SK-N-SH treated with all-trans-retinoic acid at 6 μM for 48 hours (cell line): ENCODE data around the gene ARL4C.

Experiments
- ARNTL ChIP-seq: fragments of 450-650 bp; formaldehyde crosslinking; IDR thresholded peaks from 2 replicates; pipeline ENCODE4 v1.5.0; 2020; ENCODE audit warnings: low read depth, mild to moderate bottlenecking, moderate library complexity, borderline replicate concordance
- PPARA ChIP-seq: fragments of 250-450 bp; sonication (Bioruptor Pico); IDR thresholded peaks from 2 replicates; pipeline ENCODE4 v1.5.0; 2020; ENCODE audit warnings: mild to moderate bottlenecking, borderline replicate concordance
- RARB ChIP-seq: fragments of 250-450 bp; sonication (Bioruptor Pico); IDR thresholded peaks from 2 replicates; pipeline ENCODE4 v1.8.0; 2021; ENCODE audit warnings: mild to moderate bottlenecking, moderate library complexity
- ZFP3 ChIP-seq: fragments of 250-450 bp; sonication (Bioruptor Pico); IDR thresholded peaks from 2 replicates; pipeline ENCODE4 v1.5.0; 2020; ENCODE audit warnings: mild to moderate bottlenecking, moderate library complexity
- ZFP30 ChIP-seq: fragments of 450-650 bp; formaldehyde crosslinking; IDR thresholded peaks from 2 replicates; pipeline ENCODE4 v1.5.0; 2022; ENCODE audit warnings: mild to moderate bottlenecking, moderate library complexity
- TF ChIP-seq, protein P1 (sequence below): fragments of 250-450 bp; sonication (Bioruptor Pico); IDR thresholded peaks from 2 replicates; pipeline ENCODE4 v1.5.0; 2020; ENCODE audit warnings: mild to moderate bottlenecking, moderate library complexity
- TF ChIP-seq, protein P2 (sequence below): fragments of 250-450 bp; sonication (Bioruptor Pico); IDR thresholded peaks from 2 replicates; pipeline ENCODE4 v1.5.1; 2021; ENCODE audit warnings: mild to moderate bottlenecking, moderate library complexity
- TF ChIP-seq, protein P3 (sequence below): fragments of 250-450 bp; sonication (Bioruptor Pico); IDR thresholded peaks from 2 replicates; pipeline ENCODE4 v1.8.0; 2020; ENCODE audit warnings: mild to moderate bottlenecking, moderate library complexity, borderline replicate concordance
- TF ChIP-seq, protein P4 (sequence below): fragments of 250-450 bp; sonication (Bioruptor Pico); IDR thresholded peaks from 2 replicates; pipeline ENCODE4 v1.5.1; 2020; ENCODE audit warnings: low read depth, mild to moderate bottlenecking, moderate library complexity

DNA sequence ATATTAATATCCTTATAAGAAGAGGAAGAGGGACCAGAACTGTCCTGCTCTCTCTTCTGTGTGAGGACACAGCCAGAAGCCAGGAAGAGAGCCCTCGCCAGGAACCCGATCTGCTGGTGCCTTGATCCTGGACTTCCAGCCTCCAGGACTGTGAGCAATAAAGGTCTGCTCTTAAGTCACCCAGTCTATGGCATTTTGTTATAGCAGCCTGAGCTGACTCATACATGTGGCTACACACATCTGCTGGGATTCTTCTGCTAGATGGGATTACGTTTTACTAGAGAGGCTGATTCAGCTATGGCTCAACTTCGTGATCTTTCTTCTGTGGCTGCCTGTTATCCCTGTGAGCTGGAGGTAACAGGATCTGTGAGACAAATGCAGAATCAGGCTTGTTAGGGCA lies 29.6 kb downstream of the ARL4C start:
- TF ChIP-seq, protein P1, sequence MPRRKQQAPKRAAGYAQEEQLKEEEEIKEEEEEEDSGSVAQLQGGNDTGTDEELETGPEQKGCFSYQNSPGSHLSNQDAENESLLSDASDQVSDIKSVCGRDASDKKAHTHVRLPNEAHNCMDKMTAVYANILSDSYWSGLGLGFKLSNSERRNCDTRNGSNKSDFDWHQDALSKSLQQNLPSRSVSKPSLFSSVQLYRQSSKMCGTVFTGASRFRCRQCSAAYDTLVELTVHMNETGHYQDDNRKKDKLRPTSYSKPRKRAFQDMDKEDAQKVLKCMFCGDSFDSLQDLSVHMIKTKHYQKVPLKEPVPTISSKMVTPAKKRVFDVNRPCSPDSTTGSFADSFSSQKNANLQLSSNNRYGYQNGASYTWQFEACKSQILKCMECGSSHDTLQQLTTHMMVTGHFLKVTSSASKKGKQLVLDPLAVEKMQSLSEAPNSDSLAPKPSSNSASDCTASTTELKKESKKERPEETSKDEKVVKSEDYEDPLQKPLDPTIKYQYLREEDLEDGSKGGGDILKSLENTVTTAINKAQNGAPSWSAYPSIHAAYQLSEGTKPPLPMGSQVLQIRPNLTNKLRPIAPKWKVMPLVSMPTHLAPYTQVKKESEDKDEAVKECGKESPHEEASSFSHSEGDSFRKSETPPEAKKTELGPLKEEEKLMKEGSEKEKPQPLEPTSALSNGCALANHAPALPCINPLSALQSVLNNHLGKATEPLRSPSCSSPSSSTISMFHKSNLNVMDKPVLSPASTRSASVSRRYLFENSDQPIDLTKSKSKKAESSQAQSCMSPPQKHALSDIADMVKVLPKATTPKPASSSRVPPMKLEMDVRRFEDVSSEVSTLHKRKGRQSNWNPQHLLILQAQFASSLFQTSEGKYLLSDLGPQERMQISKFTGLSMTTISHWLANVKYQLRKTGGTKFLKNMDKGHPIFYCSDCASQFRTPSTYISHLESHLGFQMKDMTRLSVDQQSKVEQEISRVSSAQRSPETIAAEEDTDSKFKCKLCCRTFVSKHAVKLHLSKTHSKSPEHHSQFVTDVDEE (CRISPR knock-in tag) = no peak
- TF ChIP-seq, protein P2, sequence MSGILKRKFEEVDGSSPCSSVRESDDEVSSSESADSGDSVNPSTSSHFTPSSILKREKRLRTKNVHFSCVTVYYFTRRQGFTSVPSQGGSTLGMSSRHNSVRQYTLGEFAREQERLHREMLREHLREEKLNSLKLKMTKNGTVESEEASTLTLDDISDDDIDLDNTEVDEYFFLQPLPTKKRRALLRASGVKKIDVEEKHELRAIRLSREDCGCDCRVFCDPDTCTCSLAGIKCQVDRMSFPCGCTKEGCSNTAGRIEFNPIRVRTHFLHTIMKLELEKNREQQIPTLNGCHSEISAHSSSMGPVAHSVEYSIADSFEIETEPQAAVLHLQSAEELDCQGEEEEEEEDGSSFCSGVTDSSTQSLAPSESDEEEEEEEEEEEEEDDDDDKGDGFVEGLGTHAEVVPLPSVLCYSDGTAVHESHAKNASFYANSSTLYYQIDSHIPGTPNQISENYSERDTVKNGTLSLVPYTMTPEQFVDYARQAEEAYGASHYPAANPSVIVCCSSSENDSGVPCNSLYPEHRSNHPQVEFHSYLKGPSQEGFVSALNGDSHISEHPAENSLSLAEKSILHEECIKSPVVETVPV (CRISPR knock-in tag) = no peak
- TF ChIP-seq ARNTL (CRISPR knock-in tag) (no peak), ZFP3 (no peak), PPARA (CRISPR knock-in tag) (no peak), RARB (CRISPR knock-in tag) (no peak), ZFP30 (CRISPR knock-in tag) (no peak)
- TF ChIP-seq, protein P3, sequence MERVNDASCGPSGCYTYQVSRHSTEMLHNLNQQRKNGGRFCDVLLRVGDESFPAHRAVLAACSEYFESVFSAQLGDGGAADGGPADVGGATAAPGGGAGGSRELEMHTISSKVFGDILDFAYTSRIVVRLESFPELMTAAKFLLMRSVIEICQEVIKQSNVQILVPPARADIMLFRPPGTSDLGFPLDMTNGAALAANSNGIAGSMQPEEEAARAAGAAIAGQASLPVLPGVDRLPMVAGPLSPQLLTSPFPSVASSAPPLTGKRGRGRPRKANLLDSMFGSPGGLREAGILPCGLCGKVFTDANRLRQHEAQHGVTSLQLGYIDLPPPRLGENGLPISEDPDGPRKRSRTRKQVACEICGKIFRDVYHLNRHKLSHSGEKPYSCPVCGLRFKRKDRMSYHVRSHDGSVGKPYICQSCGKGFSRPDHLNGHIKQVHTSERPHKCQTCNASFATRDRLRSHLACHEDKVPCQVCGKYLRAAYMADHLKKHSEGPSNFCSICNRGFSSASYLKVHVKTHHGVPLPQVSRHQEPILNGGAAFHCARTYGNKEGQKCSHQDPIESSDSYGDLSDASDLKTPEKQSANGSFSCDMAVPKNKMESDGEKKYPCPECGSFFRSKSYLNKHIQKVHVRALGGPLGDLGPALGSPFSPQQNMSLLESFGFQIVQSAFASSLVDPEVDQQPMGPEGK (CRISPR knock-in tag) = no peak
- TF ChIP-seq, protein P4, sequence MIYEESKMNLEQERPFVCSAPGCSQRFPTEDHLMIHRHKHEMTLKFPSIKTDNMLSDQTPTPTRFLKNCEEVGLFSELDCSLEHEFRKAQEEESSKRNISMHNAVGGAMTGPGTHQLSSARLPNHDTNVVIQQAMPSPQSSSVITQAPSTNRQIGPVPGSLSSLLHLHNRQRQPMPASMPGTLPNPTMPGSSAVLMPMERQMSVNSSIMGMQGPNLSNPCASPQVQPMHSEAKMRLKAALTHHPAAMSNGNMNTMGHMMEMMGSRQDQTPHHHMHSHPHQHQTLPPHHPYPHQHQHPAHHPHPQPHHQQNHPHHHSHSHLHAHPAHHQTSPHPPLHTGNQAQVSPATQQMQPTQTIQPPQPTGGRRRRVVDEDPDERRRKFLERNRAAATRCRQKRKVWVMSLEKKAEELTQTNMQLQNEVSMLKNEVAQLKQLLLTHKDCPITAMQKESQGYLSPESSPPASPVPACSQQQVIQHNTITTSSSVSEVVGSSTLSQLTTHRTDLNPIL (CRISPR knock-in tag) = no peak
